Activated CD4-positive, alpha-beta T cell treated with anti-CD3 and anti-CD28 coated beads, Interleukin-2, amount 50 U/mL, for 24 hours (primary cell): ENCODE measurements around the gene SNX18.
"Not testable (repeated sequence)": the region's sequence is repeated elsewhere in the genome, so short reads cannot be mapped to it uniquely, and the experiment has no call there.

Experiments
- DNase-seq, 2 donors: peaks; one replicate each; pipeline ENCODE4 v3.0.0-alpha.2; 2020; ENCODE audit warnings: low read depth in 1 of 2, low spot score in 1 of 2

The SNX18 gene

DNA sequence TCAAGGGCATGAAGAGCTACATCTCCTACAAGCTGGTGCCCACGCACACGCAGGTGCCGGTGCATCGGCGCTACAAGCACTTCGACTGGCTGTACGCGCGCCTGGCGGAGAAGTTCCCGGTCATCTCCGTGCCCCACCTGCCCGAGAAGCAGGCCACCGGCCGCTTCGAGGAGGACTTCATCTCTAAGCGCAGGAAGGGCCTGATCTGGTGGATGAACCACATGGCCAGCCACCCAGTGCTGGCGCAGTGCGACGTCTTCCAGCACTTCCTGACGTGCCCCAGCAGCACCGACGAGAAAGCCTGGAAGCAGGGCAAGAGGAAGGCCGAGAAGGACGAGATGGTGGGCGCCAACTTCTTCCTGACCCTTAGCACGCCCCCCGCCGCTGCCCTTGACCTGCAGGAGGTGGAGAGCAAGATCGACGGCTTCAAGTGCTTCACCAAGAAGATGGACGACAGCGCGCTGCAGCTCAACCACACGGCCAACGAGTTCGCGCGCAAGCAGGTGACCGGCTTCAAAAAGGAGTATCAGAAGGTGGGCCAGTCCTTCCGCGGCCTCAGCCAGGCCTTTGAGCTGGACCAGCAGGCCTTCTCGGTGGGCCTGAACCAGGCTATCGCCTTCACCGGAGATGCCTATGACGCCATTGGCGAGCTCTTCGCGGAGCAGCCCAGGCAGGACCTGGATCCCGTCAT, 1.4 kb downstream of the SNX18 start:
- DNase-seq = no peak

DNA sequence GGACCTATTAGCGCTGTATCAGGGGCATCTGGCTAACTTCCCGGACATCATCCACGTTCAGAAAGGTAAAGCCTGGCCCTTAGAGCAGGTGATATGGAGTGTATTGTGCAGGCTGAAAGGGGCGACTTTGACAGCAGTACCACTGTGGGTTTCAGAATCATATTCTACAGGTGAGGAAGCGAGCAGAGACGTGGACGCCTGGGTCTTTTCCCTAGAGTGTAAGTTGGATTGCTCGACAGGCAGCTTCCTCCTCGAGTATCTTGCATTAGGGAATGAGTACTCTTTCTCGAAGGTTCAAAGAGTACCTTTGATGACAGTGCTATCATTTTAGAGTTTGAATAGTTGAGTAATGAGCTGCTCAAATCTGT, 1.9 kb downstream of the SNX18 start:
- no peak for DNase-seq

- no peak for DNase-seq
Observed at GRCh38 chr5:54520438-54520846, 2.9 kb downstream of the SNX18 start.

GRCh38 chr5:54520940-54521339, 3.4 kb downstream of the SNX18 start:
- no peak for DNase-seq

- no peak for DNase-seq
Observed at GRCh38 chr5:54521856-54522479, 4.4 kb downstream of the SNX18 start.

GRCh38 chr5:54523534-54523933, 6.0 kb downstream of the SNX18 start:
- no peak for DNase-seq

DNA sequence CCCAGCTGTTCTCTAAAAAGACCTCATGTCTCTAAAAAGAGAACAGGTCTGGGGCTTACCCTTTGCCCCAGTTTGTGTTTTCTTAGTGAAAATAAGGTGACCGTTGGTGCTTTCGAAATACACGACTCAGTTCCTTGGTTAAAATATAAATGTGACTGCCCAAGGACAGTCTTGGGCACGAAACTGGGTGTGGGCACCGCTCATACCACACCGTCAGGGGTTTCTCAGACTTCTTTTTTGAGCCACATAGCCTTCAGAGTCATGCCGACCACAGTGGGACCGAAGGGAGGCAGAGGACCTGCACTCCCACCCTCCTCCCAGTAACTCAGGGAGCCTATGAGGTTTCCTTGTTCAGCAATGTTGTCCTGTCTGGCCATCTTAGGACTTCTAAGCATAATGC, 6.5 kb downstream of the SNX18 start:
- no peak for DNase-seq

- no peak for DNase-seq
Observed at GRCh38 chr5:54524704-54525103, 7.1 kb downstream of the SNX18 start.

DNA sequence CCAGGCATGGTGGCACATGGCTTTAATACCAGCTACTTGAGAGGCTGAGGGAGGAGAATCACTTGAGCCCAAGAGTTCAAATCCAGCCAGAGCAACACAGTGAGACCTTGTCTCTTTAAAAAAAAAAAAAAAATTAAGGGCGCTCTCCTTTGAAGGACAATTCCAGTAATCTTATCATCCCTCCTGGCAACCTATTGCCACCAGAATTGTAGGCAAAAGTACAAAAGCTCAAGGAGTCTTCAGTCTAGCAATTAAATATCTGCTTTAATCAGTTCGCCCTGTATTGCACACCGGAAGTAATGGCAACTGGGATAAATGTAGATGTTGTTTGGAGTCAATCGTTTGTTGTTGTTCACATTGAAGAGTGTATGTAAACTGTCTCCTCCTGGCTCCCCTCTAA, 7.7 kb downstream of the SNX18 start:
- no peak for DNase-seq

DNA sequence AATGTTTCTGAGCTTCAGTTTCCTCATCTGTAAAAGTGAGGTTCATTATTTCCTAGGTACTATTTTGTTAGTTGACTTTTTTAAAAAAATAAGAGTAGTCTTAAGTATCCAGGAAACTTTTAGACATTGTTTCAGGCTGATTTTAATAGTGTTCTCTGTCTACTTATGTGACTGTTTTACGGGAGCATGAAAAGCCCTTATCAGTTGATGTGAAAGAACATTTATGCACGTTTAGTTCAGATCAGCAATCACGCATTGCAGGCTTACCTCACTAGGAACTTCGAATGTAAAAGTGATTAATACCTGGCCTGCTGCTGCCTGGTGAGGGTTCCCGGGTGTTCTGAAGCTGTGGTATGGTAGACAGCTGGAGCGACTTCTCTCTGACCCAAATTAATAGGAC, 8.1 kb downstream of the SNX18 start:
- DNase-seq = no peak

GRCh38 chr5:54526604-54527288, 9.2 kb downstream of the SNX18 start:
- DNase-seq = no peak

- DNase-seq = no peak
Observed at GRCh38 chr5:54528633-54529209, 11.2 kb downstream of the SNX18 start.

DNA sequence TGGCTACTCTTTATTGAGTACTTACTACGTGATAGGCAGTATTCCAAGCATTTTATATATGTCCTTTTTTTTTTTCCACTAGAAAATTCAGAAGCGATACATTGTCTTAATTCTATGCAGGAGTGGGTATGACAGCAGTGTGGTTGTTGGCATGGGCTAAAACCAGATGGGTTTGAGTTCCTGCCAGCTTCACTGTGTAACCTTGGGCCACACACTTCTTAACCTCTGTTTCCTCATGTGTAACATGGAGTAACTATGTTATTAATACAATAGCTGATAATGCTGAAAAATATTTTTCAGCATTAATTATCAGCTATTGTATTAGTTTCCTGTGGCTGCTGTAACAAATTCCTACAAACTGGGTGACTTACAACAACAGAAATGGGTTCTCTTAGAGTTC, 12.0 kb downstream of the SNX18 start:
- DNase-seq = no peak

- no peak for DNase-seq
Observed at GRCh38 chr5:54531546-54531945, 14.0 kb downstream of the SNX18 start.

DNA sequence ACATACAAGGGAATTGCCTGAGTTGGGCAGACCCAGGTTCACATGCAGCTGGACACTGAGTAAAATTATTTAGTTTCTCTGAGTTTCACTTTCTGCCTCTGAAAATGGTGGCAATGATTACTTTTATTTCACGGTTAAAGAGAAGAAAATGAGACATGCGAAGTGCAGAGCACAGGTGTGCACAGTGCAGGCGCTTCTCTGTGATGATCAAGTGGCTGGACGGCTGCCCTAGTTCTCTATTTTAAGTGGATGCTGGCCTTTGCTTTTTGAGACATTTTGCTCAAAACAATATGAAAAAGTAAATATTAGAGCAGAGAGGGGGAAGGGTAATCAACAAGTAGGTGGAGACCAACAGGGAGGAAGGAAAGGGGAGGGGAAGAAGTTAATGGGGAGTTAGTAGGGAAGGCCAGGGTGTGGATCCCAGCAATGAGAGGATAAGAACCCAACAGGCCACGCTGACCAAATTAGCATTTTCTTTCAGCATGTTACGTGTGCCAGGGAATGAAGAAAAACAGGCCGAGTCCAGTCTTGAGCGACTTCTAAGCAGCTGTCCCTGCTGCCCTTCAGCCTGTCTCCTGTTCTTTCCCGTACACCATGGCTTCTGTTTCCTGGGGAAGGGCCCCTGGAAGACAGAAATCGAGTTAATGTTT, 16.1 kb downstream of the SNX18 start:
- DNase-seq = no peak

DNA sequence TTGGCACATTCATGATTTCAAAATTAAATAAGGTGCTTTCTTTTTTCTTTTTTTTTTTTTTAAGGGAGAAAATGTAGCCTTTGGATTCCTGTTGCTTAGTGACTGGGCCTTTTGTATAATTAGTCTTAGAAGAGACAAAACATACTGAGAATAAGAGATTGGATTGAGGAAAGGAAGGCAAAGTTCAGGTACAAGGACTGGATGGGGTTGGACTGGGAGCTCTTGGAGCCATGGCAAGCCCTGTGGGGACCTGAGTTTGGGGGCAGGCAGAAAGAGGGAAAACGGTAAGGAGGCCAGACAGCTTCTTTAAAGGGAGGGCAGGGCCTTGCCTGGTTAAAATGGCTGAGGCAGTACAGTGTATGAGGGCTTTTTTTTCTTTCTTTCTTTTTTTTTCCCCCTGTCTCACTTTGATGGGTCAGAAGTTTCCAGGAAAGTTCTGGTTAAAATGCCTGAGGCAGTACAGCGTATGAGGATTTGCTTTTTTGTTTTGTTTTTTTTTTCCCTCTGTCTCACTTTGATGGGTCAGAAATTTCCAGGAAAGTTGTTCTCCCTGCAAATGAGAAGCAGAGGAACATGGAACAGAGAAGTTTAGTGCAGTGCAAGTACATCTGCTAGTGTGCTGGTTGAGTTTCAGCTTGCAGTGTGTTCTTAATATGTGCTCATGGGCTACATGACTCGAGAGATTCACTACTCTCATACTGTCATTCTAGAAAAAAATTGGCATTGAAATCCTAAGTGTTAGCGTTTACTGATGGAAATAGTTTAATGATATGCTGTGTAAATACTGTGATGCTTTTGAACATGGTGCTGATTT, 16.8 kb downstream of the SNX18 start:
- DNase-seq = no peak

- no peak for DNase-seq
Observed at GRCh38 chr5:54535149-54535844, 17.7 kb downstream of the SNX18 start.

- not testable (repeated sequence) for DNase-seq
Observed at GRCh38 chr5:54536375-54536774, 18.8 kb downstream of the SNX18 start.

DNA sequence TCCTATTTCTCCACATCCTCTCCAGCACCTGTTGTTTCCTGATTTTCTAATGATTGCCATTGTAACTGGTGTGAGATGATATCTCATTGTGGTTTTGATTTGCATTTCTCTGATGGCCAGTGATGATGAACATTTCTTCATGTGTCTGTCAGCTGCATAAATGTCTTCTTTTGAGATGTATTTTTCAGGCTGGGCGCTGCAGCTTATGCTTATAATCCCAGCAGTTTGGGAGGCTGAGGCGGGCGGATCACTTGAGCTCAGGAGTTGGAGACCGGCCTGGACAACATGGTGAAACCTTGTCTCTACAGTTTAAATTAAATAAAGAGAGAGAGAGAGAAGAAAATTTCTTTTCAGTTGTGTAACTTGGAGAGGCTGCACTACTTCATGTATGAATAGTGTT, 19.3 kb downstream of the SNX18 start:
- not testable (repeated sequence) for DNase-seq

DNA sequence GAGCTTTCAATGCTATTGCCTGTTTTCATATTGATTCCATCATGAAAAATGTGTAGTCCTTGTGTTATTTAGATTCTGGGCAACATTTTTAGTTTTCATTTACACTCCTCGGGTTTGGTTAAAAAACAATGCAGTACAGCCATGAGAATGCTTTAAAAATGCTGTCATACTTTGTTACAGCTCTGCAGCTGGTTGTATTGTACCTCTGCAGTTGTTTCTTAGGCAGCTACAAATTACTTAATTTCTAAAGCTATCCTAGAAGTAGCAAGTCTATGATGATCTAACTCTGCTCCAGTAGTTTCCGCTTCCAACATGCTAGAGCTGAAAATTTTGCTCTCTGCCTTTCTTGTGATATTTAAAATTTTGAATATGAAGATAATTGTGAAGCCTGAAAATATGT, 20.2 kb downstream of the SNX18 start:
- no peak for DNase-seq
